HUES64 (cell line): ENCODE results near the gene CHCHD10.

Source experiments
- H3K27ac ChIP-seq: 2 replicates; pipeline ENCODE4 v1.7.0; 2013; ENCODE audit warnings: low read depth, low read length, inconsistent platforms
- H3K27me3 ChIP-seq: 2 replicates; pipeline ENCODE4 v1.6.1; 2013; ENCODE audit warnings: mild to moderate bottlenecking, low read length; ENCODE audit not compliant: insufficient read depth
- H3K36me3 ChIP-seq: 2 replicates; pipeline ENCODE4 v1.6.1; 2013; ENCODE audit warnings: mild to moderate bottlenecking, low read length; ENCODE audit not compliant: insufficient read depth
- H3K4me1 ChIP-seq: 2 replicates; pipeline ENCODE4 v1.6.1; 2013; ENCODE audit warnings: mild to moderate bottlenecking, low read length, moderate library complexity; ENCODE audit not compliant: insufficient read depth
- H3K4me3 ChIP-seq: 2 replicates; pipeline ENCODE4 v1.5.1; 2013; ENCODE audit warnings: mild to moderate bottlenecking, low read length, moderate library complexity
- H3K9ac ChIP-seq: 2 replicates; pipeline ENCODE4 v1.6.1; 2013; ENCODE audit warnings: mild to moderate bottlenecking, low read depth, low read length
- H3K9me3 ChIP-seq: 2 replicates; pipeline ENCODE4 v1.6.1; 2013; ENCODE audit warnings: low read depth, low read length; ENCODE audit not compliant: insufficient read depth
- WGBS: fragments of 150-250, 120-280 bp; methylation state at CpG from one replicate; pipeline ENCODE4 v1.1.7; 2013; ENCODE audit warnings: missing lambda C conversion rate; 5-methylcytosine and 5-hydroxymethylcytosine counted together

Gene CHCHD10

DNA sequence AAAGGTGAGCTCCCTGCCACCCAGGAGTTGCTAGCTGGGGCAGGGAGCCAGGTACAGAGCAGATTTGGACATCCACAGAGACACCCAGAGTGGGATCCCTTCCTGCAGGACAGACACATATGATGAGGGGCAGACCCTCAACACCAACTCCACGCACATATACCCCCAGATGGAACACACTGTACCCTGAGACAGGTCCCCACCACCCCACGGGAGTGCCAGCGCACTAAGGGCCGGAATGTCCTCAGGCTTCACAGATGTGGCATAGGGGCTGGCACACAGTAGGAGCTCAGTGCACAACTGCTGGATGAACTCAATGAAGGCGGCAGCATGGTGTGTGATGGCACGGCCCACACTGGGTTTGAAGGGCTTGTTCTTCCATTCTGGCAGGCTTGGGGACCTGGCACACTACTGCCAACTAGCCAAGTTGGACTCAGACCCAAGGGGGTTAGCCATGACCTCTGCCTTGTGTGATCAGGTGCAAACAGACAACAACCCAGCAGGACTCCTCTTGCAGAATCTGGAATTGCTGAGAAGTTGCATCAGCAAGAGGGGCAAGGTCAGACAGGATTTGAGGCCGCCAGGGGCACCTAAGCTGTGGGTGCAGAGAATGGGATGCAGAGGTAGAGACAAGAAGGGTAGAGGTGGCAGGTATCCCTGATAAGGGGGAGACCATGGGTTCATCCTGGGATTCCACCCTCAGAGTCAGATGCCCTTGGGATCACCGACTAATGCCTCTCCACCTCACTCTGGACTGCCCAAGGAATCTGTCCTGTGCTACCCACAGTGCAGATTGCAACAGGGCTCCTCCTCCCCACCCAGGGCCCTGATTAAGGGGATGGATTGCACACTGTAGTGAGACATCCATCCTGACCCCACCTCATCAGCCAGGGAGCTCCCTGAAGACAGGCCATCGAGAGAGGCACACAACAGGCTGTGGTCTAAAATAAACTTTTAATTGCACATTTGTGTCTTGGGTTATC, 2.6 kb downstream of the CHCHD10 start:
- Histone ChIP-seq H3K27ac (no peak overlapping the region), H3K36me3 (no peaks in the 10 kb centered on the region), H3K9me3 (no peaks in the 10 kb centered on the region), H3K4me3 (no peak overlapping the region), H3K27me3 (peaks cover 10% of the 10 kb centered on the region), H3K4me1 (peaks cover 18% of the 10 kb centered on the region), H3K9ac (no peak overlapping the region)
- 93% methylated on average over 8 of the region's 9 CpGs for WGBS

DNA sequence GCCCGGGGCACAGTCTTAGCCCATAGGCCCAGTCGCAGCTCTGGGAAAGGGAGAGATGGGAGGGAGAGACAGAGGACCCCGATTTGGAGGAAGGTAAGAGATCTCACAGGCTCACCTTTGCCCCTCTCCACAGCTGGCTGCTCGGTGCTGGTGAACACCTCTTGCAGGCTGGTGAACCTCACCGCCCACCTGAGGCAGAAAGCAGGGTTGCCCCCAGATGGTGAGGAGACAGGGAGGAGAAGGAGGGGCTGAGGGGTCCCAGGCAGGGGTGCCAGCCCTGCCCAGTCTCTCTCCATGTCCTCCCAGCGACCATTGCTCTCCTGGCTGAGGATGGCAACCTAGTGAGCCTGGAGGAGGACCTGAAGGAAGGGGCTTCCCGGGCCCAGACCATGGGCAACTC, 3.8 kb downstream of the CHCHD10 start:
- Histone ChIP-seq H3K27ac (no peak overlapping the region), H3K27me3 (peaks cover 5% of the 10 kb centered on the region), H3K4me3 (peak overlapping the region; percentile 27; the same call in 1 of the 2 replicates), H3K9me3 (no peaks in the 10 kb centered on the region), H3K9ac (no peak overlapping the region), H3K4me1 (peaks cover 18% of the 10 kb centered on the region), H3K36me3 (no peaks in the 10 kb centered on the region)
- 84% methylated on average over 7 of the region's 7 CpGs for WGBS

DNA sequence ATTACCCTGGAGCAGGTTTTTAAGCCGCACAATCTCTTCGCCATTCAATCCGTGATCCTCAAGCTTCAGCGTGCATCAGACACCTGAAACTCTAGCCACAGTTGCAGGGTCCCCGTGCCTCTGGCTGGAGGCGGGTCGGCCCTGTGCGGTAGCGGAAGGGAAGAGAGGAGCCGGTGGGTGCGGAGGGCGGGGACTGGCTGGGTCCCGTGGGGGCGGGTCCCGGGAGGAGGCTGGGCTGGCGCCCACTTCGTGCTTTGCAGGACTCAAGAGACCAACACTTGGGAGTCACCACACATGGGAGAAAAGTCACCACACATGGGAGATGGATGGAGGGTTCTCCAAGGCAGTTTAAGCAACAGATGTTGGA, 4.2 kb downstream of the CHCHD10 start:
- Histone ChIP-seq H3K27me3 (peaks cover under 1% of the 10 kb centered on the region; the same call in 1 of the 2 replicates), H3K36me3 (no peaks in the 10 kb centered on the region), H3K9me3 (no peaks in the 10 kb centered on the region), H3K9ac (no peak overlapping the region), H3K27ac (no peak overlapping the region), H3K4me1 (peaks cover 18% of the 10 kb centered on the region), H3K4me3 (peak overlapping the region; percentile 27)
- WGBS = 35% methylated on average over 17 of the region's 17 CpGs

DNA sequence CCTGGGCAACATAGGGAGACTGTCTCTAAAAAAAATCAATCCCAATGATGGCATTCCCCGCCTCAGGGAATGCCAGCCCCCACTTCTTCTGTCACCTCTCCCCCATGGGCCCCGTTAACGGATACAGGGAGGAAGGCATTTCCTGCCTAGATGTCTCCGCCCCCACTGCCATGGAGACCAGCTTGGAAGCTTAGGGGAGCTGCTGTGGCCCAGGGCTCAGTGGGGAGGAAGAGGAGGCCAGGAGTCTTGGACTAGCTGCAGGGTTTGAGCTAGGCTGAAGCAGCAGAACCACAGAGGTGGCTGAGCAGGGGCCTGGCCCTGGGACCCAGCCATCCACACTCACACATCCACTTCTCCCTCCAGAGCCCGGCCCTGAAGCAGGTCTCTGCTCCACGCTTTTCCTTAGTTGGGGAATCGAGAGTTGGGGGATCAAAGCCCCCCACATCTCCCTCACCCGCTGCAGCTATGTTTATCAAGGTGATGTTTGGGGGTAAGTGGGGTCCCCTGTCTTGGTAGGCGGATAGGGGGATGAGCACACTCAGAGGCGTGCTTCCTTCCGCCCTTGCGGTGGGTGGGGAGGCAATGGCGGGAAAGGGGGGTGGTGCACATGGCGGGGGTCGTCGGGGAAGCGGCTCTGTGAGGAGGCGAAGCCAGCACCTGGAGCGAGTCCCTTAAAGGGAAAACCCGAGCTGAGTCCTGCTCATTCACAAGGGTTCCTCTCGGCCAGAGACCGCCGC, 4.8 kb downstream of the CHCHD10 start, which contains the start of gene C22orf15:
Gene C22orf15, plus strand, starts transcription at position 149 of the 737 bp plus-strand sequence. Its CDS starts 317 bp downstream, at position 466.
- H3K27me3 ChIP-seq = no peaks in the 10 kb centered on the region
- H3K9me3 ChIP-seq = no peaks in the 10 kb centered on the region
- WGBS = 61% methylated on average over 21 of the region's 23 CpGs
- H3K27ac ChIP-seq = no peak within 1 kb of the TSS
- peak within 1 kb of the TSS; percentile 27 for H3K4me3 ChIP-seq
- H3K4me1 ChIP-seq = peaks cover 18% of the 10 kb centered on the region
- no peaks in the 10 kb centered on the region for H3K36me3 ChIP-seq
- H3K9ac ChIP-seq = no peak within 1 kb of the TSS

DNA sequence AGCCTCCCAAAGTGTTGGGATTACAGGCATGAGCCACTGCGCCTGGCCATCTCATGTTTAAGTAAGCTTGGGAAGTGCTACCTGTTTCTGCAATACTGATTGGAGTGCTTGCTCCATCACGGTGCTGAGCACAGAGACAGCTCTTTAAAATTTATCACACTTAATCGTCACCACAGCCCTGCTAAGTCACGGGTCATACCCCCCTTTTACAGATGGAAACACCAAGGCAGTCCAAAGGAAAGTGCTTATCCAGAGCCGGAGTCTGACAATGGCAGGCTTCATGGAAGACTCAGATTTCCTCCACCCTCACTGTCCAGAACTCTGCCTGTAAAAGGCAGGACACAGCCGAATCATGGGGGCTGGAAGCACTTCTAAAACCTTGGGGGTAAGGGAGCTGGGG, 7.7 kb downstream of the CHCHD10 start:
- 86% methylated on average over 6 of the region's 6 CpGs for WGBS
- Histone ChIP-seq H3K9ac (no peak overlapping the region), H3K27ac (no peak overlapping the region), H3K27me3 (no peaks in the 10 kb centered on the region), H3K36me3 (no peaks in the 10 kb centered on the region), H3K4me1 (peaks cover 15% of the 10 kb centered on the region), H3K4me3 (no peak overlapping the region), H3K9me3 (no peaks in the 10 kb centered on the region)

DNA sequence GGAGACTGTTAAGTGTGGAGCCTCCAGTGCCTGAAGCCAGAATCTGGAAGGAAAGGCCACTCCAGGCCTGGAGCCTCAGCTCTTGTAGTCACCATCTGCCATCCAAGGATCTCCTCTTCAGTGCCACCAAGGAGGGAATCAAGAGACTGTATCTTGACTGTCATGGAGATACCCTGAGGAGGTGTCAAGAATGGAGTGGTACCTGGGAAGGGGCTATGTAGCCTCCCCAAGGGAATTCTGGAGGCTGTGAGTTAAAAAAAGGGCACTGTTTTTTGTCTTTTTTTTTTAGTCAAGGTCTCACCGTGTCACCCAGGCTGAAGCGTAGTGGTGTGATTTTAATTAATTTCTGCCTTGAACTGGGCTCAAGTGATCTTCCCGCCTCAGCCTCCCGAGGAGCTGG, 8.2 kb downstream of the CHCHD10 start:
- Histone ChIP-seq H3K9me3 (no peaks in the 10 kb centered on the region), H3K36me3 (no peaks in the 10 kb centered on the region), H3K4me1 (peaks cover 15% of the 10 kb centered on the region), H3K27me3 (no peaks in the 10 kb centered on the region), H3K9ac (no peak overlapping the region), H3K4me3 (no peak overlapping the region), H3K27ac (no peak overlapping the region)
- 92% methylated on average over 4 of the region's 4 CpGs for WGBS

DNA sequence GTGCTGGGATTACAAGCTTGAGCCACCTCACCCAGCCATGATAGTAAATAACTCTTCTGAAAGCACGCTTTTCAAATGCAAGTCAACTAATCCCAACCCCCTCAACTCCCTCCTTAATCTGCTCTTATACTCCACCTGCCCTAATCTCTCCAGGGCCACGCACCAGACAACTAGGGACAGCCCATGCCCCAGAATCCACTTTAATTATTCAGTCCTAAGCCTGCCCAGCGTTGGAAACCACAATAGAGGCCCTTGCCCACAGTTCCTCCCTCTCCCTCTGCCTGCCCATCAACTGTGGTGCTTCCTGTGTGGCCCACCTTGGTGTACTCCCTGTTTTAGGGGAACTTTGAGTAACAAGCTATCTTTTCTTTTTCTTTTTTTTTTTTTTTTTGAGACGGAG, 10.9 kb downstream of the CHCHD10 start:
- H3K36me3 ChIP-seq = no peaks in the 10 kb centered on the region

DNA sequence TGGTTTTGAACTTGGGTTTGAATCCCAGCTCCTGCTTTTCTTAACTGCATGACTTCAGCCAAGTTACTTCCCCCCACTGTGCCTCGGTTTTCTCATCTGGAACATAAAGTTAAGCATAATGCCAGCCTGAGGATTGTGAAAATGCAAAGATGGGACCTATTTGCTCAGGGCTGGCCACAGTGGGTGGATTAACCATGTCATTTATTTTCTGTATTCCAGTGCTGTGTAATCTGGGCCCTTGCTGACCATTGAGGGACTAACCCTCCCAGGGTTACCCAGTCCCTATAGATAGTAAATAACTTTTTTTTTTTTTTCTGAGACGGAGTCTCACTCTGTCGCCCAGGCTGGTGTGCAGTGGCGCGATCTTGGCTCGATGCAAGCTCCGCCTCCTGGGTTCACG, 12.1 kb downstream of the CHCHD10 start:
- 96% methylated on average over 8 of the region's 8 CpGs for WGBS
- Histone ChIP-seq H3K4me3 (no peak overlapping the region), H3K27ac (no peak overlapping the region), H3K9ac (no peak overlapping the region), H3K27me3 (no peaks in the 10 kb centered on the region), H3K9me3 (no peaks in the 10 kb centered on the region), H3K36me3 (no peaks in the 10 kb centered on the region), H3K4me1 (0 out of 2 replicates have a peak, but pooled peaks cover 6% of the 10 kb centered on the region)

More for the DNA sequence above, 10.9 kb downstream of the CHCHD10 start:
- no peaks in the 10 kb centered on the region for H3K27me3 ChIP-seq
- WGBS = 56% methylated on average over 4 of the region's 4 CpGs
- no peak overlapping the region for H3K9ac ChIP-seq
- no peak overlapping the region for H3K27ac ChIP-seq
- 0 out of 2 replicates have a peak, but pooled peaks cover 1% of the 10 kb centered on the region for H3K4me1 ChIP-seq
- no peak overlapping the region for H3K4me3 ChIP-seq
- H3K9me3 ChIP-seq = no peaks in the 10 kb centered on the region

DNA sequence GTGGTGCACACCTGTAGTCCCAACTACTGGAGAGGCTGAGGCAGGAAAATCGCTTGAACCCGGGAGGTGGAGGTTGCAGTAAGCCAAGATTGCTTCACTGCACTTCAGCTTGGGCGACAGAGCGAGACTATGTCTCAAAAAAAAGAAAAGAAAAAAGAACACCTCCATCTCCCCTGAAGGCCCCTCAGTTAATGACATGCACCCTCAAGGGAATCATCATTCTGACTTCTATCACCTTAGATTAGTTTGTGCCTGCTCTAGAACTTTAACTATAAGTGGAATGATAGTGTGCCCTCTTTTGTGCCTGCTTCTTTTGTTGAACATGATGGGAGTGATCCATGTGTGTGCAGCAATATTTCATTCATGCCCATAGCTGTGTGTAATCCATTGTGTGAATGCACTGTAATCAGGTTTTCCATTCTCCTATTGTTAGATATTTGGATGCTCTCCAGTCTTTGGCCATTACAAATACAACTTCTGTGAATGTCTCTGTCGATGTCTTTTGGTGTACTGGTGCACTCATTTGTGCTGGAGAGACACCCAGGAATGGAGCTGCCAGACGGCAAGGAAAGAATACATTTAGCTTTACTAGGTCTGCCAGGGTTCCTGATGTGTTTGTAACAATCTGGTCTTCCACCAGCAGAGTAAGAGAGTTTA, 12.7 kb downstream of the CHCHD10 start:
- no peaks in the 10 kb centered on the region for H3K36me3 ChIP-seq
- H3K9ac ChIP-seq = no peak overlapping the region
- H3K4me3 ChIP-seq = no peak overlapping the region
- H3K4me1 ChIP-seq = peaks cover 6% of the 10 kb centered on the region; the same call in 1 of the 2 replicates
- no peaks in the 10 kb centered on the region for H3K27me3 ChIP-seq
- WGBS = 93% methylated on average over 6 of the region's 6 CpGs
- H3K27ac ChIP-seq = no peak overlapping the region
- no peaks in the 10 kb centered on the region for H3K9me3 ChIP-seq

DNA sequence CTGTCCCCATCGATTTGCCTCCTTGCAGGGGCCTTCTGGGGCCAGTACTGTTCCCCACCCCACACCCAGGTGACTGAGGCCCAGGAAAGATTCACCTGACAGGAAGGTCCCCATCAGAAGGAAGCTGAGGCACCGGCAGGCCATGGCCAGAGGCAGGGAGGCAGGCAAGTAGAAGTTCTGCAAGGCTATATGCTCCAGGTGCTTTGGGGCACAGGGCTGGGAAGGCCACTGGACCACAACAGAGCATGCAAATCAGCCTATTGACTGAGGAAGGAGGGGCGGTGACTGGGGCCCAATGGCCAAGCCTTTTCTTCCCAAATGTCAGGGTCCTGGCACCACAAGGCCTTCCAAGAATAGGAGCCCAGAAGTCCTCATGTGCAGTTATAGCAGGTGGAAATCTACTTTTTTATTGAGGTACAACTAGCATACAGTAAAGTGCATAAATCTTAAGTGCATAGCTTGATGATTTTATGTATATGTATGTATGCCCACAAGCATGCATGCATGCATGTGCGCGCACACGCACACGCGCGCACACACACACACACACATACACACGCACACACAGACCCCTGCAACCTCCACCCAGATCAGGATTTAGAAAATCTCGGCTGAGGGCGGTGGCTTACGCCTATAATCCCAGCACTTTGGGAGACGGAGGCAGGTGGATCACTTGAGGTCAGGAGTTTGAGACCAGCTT, 13.4 kb downstream of the CHCHD10 start, which contains the start of gene VPREB3:
Gene VPREB3, minus strand, starts transcription at position 206 of the 700 bp plus-strand sequence. Its CDS starts 62 bp downstream, at position 144.
- 91% methylated on average over 14 of the region's 14 CpGs for WGBS
- no peak within 1 kb of the TSS for H3K27ac ChIP-seq
- H3K36me3 ChIP-seq = no peaks in the 10 kb centered on the region
- H3K9ac ChIP-seq = no peak within 1 kb of the TSS
- no peaks in the 10 kb centered on the region for H3K9me3 ChIP-seq
- H3K27me3 ChIP-seq = no peaks in the 10 kb centered on the region
- no peak within 1 kb of the TSS for H3K4me3 ChIP-seq
- H3K4me1 ChIP-seq = peaks cover 6% of the 10 kb centered on the region; the same call in 1 of the 2 replicates
